A673 (cell line): ENCODE results near the gene THADA. TPM values are rescaled to one million over a fixed set of nuclear protein-coding genes. Genes with fewer than 3 reads are reported as not detected.

Source experiments
- BruUV-seq: library from RNA; stranded (reverse); fragments of 400-500 nt; replicated peaks from 2 replicates; lab custom pipeline; 2021; lab: Mats Ljungman, UMichigan
- CTCF ChIA-PET: fragments of 300-600 bp; sonication (Branson Sonifier 250); formaldehyde crosslinking; loops from one replicate; lab custom pipeline; 2022; ENCODE audit warnings: antibody characterized with exemption; lab: Charles Lee
- POLR2A ChIA-PET: fragments of 300-600 bp; sonication (Branson Sonifier 250); formaldehyde crosslinking; loops from one replicate; lab custom pipeline; 2022; ENCODE audit warnings: antibody characterized with exemption; ENCODE audit not compliant: low non-redundant PET; lab: Charles Lee
- DNase-seq: peaks from one replicate; pipeline ENCODE4 v3.0.0-alpha.2; 2015; ENCODE audit warnings: low spot score
- H3K27ac ChIP-seq: fragments of 200-600 bp; sonication (generic); 2 replicates; pipeline ENCODE4 v1.5.1; 2016; ENCODE audit warnings: mixed run types, low read depth, mild to moderate bottlenecking, mixed read lengths, antibody characterized with exemption, low read length; ENCODE audit not compliant: poor library complexity, severe bottlenecking
- H3K27me3 ChIP-seq: fragments of 200-600 bp; sonication (generic); replicated peaks from 2 replicates; pipeline ENCODE4 v1.6.1; 2017; ENCODE audit warnings: mixed run types, low read depth, mild to moderate bottlenecking, mixed read lengths, antibody characterized with exemption, low read length; ENCODE audit not compliant: insufficient read depth, poor library complexity
- H3K36me3 ChIP-seq: fragments of 200-600 bp; sonication (generic); 2 replicates; pipeline ENCODE4 v1.6.1; 2016; ENCODE audit warnings: mixed run types, mild to moderate bottlenecking, mixed read lengths, antibody characterized with exemption, low read length; ENCODE audit not compliant: insufficient read depth, poor library complexity, severe bottlenecking
- H3K4me1 ChIP-seq: fragments of 200-600 bp; sonication (generic); 2 replicates; pipeline ENCODE4 v1.6.1; 2017; ENCODE audit warnings: mixed run types, mild to moderate bottlenecking, mixed read lengths, antibody characterized with exemption, low read length; ENCODE audit not compliant: insufficient read depth, poor library complexity, severe bottlenecking
- H3K4me3 ChIP-seq: fragments of 200-600 bp; sonication (generic); 2 replicates; pipeline ENCODE4 v1.5.1; 2016; ENCODE audit warnings: low read depth, mixed run types, mild to moderate bottlenecking, mixed read lengths, low read length; ENCODE audit not compliant: poor library complexity, severe bottlenecking
- H3K9me3 ChIP-seq: fragments of 200-600 bp; sonication (generic); 2 replicates; pipeline ENCODE4 v1.6.1; 2016; ENCODE audit warnings: mixed run types, low read depth, mild to moderate bottlenecking, mixed read lengths, antibody characterized with exemption, low read length; ENCODE audit not compliant: poor library complexity, severe bottlenecking
- CTCF ChIP-seq: fragments of 300-800, 200-600 bp; sonication (generic); conservative IDR thresholded peaks from 2 replicates; pipeline ENCODE4 v1.5.1; 2017; ENCODE audit warnings: low read depth, mild to moderate bottlenecking, antibody characterized with exemption, low read length, moderate library complexity, mixed read lengths
- EZH2 ChIP-seq: fragments of 200-600 bp; sonication (generic); IDR thresholded peaks from 2 replicates; pipeline ENCODE4 v1.6.1; 2017; ENCODE audit warnings: borderline replicate concordance, low read depth, mild to moderate bottlenecking, mixed read lengths, antibody characterized with exemption, low read length; ENCODE audit not compliant: poor library complexity, severe bottlenecking
- intact Hi-C: fragments of 100-400 bp; cut with micrococcal nuclease; formaldehyde crosslinking; loops from one replicate; pipeline ENCODE4 v1.10.0; 2022; ENCODE audit not compliant: unreplicated experiment
- total RNA-seq: library from RNA; stranded (reverse); gene quantifications from 2 replicates; pipeline ENCODE4 v1.2.3, GENCODE V29; 2021

Gene THADA
- total RNA-seq, 1 experiment from 2014 or later, result 39.7 TPM

- no TSS peak for BruUV-seq
- intact Hi-C loops, result loop anchor here (2.0 kb wide), 1 partner anchor 267 kb away; no protein-coding TSS in a partner anchor
- POLR2A ChIA-PET, result no interaction called here
- Histone ChIP-seq H3K27ac (no peak overlapping the region), H3K4me3 (no peak overlapping the region), H3K9me3 (no peaks in the 10 kb centered on the region), H3K27me3 (no peaks in the 10 kb centered on the region), H3K36me3 (no peaks in the 10 kb centered on the region), H3K4me1 (no peaks in the 10 kb centered on the region)
- CTCF ChIA-PET, result no interaction called here
- peak; percentile 84 for DNase-seq
- no peak for TF ChIP-seq EZH2
- TF ChIP-seq CTCF, result peak; percentile 86
These were observed 16.4 kb upstream of the THADA start for GRCh38 chr2:43611987-43612894.

GRCh38 chr2:43610361-43610760, 14.5 kb upstream of the THADA start:
- Histone ChIP-seq H3K4me1 (no peaks in the 10 kb centered on the region), H3K27ac (no peak overlapping the region), H3K4me3 (no peak overlapping the region), H3K27me3 (no peaks in the 10 kb centered on the region), H3K9me3 (no peaks in the 10 kb centered on the region), H3K36me3 (no peaks in the 10 kb centered on the region)
- TF ChIP-seq EZH2, result no peak
- TF ChIP-seq CTCF, result no peak
- no peak for DNase-seq
- intact Hi-C loops, result no loop called here
- ChIA-PET CTCF (interaction anchor here (0.6 kb wide), 1 partner anchor 27 kb away, joined by 8 read pairs; no protein-coding TSS in a partner anchor), POLR2A (no interaction called here)
- no TSS peak for BruUV-seq

DNA sequence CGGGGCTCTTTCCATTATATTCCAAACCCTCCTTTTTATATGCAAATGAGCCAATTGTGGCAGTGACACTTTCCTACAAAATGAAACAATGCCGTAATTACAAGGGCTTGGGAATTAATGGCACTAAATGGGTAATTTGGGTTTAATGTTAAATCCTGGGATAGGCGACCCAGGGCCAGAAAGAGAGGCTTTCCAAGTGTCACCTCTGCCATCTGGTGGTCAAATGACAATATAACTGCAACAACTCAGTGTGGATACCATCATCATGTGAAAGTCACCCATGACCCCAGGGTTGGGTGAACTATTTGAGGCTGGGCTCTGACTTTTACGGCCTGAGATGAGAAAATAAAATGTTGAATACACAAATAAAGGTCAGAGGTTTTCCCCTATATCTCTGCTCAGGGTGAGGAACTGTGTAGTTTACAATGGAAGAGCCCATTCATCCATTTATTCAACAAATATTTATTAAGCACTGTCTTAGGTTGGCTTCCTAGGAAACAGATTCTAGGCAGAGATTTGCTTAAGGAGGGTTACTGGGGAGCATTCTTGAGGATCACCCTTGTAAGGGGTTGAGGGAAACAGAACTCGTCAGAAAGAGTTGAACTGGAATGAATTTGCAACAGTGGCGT, 13.6 kb upstream of the THADA start:
- TF ChIP-seq CTCF, result peak; percentile 80
- no peak for TF ChIP-seq EZH2
- POLR2A ChIA-PET, result no interaction called here
- no peaks in the 10 kb centered on the region for H3K36me3 ChIP-seq

More for the DNA sequence above, 13.6 kb upstream of the THADA start:
- Histone ChIP-seq H3K4me3 (no peak overlapping the region), H3K4me1 (no peaks in the 10 kb centered on the region), H3K9me3 (no peaks in the 10 kb centered on the region), H3K27me3 (no peaks in the 10 kb centered on the region), H3K27ac (no peak overlapping the region)
- no TSS peak for BruUV-seq
- CTCF ChIA-PET, result interaction anchor here (0.6 kb wide), 1 partner anchor 26 kb away, joined by 8 read pairs; no protein-coding TSS in a partner anchor
- peak; percentile 66 for DNase-seq
- intact Hi-C loops, result no loop called here
